H1 (cell line): ENCODE results near the gene TBX2. TPM values are rescaled to one million over a fixed set of nuclear protein-coding genes. Genes with fewer than 3 reads are reported as not detected.

Experiments used
- CTCF ChIA-PET: fragments of 300-600 bp; sonication (Branson Sonifier 250); formaldehyde crosslinking; loops from one replicate; lab custom pipeline; 2021; ENCODE audit not compliant: partially characterized antibody; lab: Charles Lee
- POLR2A ChIA-PET: fragments of 300-600 bp; sonication (Branson Sonifier 250); formaldehyde crosslinking; loops from one replicate; lab custom pipeline; 2021; ENCODE audit warnings: inconsistent platforms; ENCODE audit not compliant: partially characterized antibody; lab: Charles Lee
- DNase-seq, 2 experiments: peaks; one replicate each; pipeline versions ENCODE4 v3.0.0 to v3.0.0-alpha.2; 2010 to 2022; ENCODE audit warnings: low spot score in 2 of 2, low read depth in 1 of 2, mixed read lengths in 1 of 2
- FAIRE-seq: peaks from 2 replicates; lab custom pipeline; 2011; peaks lifted over from hg19 to GRCh38; lab: Jason Lieb, UNC
- H2AFZ ChIP-seq: 2 replicates; pipeline ENCODE4 v1.8.1; 2012; ENCODE audit warnings: low read length, inconsistent platforms
- H2AK5ac ChIP-seq: 2 replicates; pipeline ENCODE4 v1.6.1; 2013; ENCODE audit warnings: low read depth, low read length
- H2BK120ac ChIP-seq: replicated peaks from 2 replicates; pipeline ENCODE3; 2013; ENCODE audit warnings: low read depth, low read length, inconsistent platforms
- H2BK12ac ChIP-seq: 2 replicates; pipeline ENCODE4 v1.6.1; 2013; ENCODE audit warnings: low read depth, low read length
- H2BK15ac ChIP-seq: 2 replicates; pipeline ENCODE4 v1.6.1; 2013; ENCODE audit warnings: low read length
- H2BK20ac ChIP-seq: 2 replicates; pipeline ENCODE4 v1.6.1; 2013; ENCODE audit warnings: low read length
- H2BK5ac ChIP-seq: 2 replicates; pipeline ENCODE4 v1.6.1; 2013; ENCODE audit warnings: low read depth, low read length
- H3K14ac ChIP-seq: 2 replicates; pipeline ENCODE4 v1.6.1; 2013; ENCODE audit warnings: inconsistent platforms; ENCODE audit not compliant: insufficient read length
- H3K18ac ChIP-seq: 2 replicates; pipeline ENCODE4 v1.6.1; 2013; ENCODE audit warnings: low read length; ENCODE audit errors: extremely low read depth
- H3K23ac ChIP-seq: 2 replicates; pipeline ENCODE4 v1.6.1; 2013; ENCODE audit warnings: inconsistent platforms; ENCODE audit not compliant: insufficient read length
- H3K23me2 ChIP-seq: 2 replicates; pipeline ENCODE4 v1.6.1; 2013; ENCODE audit warnings: low read depth, low read length
- H3K27ac ChIP-seq: 2 replicates; pipeline ENCODE4 v1.6.1; 2011; ENCODE audit warnings: low read depth, low read length, inconsistent platforms
- H3K27me3 ChIP-seq, 4 experiments: replicated peaks in 1 of 4; 1 replicate in 1 of 4; 2 replicates in 3 of 4; pipeline versions ENCODE4 v1.6.1 to v1.8.1; 2011 to 2013; ENCODE audit warnings: low read length in 3 of 4, mild to moderate bottlenecking in 3 of 4, inconsistent platforms in 2 of 4, mixed read lengths in 2 of 4, moderate library complexity in 1 of 4; ENCODE audit not compliant: control insufficient read depth in 3 of 4, insufficient read depth in 3 of 4; ENCODE audit errors: extremely low read depth in 1 of 4
- H3K36me3 ChIP-seq, 4 experiments: 2 replicates each; pipeline versions ENCODE4 v1.6.1 to v1.8.1; 2011 to 2013; ENCODE audit warnings: mild to moderate bottlenecking in 4 of 4, low read length in 3 of 4, moderate library complexity in 2 of 4, control low read depth in 1 of 4, inconsistent platforms in 1 of 4; ENCODE audit not compliant: insufficient read depth in 4 of 4, control insufficient read depth in 2 of 4
- H3K4ac ChIP-seq: replicated peaks from 2 replicates; pipeline ENCODE3; 2013; ENCODE audit warnings: low read length, low read depth, mixed read lengths, inconsistent platforms; ENCODE audit not compliant: insufficient read length
- H3K4me1 ChIP-seq, 4 experiments: replicated peaks in 1 of 4; 1 replicate in 1 of 4; 2 replicates in 3 of 4; pipeline versions ENCODE4 v1.6.1 to v1.8.1; 2011 to 2013; ENCODE audit warnings: low read length in 3 of 4, inconsistent platforms in 2 of 4, mixed read lengths in 1 of 4; ENCODE audit not compliant: insufficient read depth in 4 of 4, control insufficient read depth in 3 of 4
- H3K4me2 ChIP-seq, 2 experiments: 2 replicates each; pipeline versions ENCODE4 v1.6.1 to v1.8.1; 2011 to 2013; ENCODE audit warnings: low read depth in 2 of 2, low read length in 2 of 2, control low read depth in 1 of 2, inconsistent platforms in 1 of 2, mild to moderate bottlenecking in 1 of 2; ENCODE audit not compliant: insufficient read depth in 1 of 2
- H3K4me3 ChIP-seq, 4 experiments: fragments of 200-600, 300-600 bp in 1 of 4; sonication (generic), shearing (Covaris generic), sonication (Bioruptor Twin) in 1 of 4; 2 replicates each; pipeline versions ENCODE4 v1.5.1 to v1.8.1; 2011 to 2016; ENCODE audit warnings: low read length in 4 of 4, low read depth in 3 of 4, control low read depth in 2 of 4, inconsistent platforms in 2 of 4, mild to moderate bottlenecking in 2 of 4, mixed read lengths in 1 of 4, moderate library complexity in 1 of 4; ENCODE audit not compliant: insufficient read depth in 2 of 4; ENCODE audit errors: extremely low read depth in 1 of 4
- H3K56ac ChIP-seq: replicated peaks from 2 replicates; pipeline ENCODE3; 2013; ENCODE audit warnings: low read depth, mild to moderate bottlenecking, mixed read lengths, low read length, inconsistent platforms; ENCODE audit not compliant: insufficient read length
- H3K79me1 ChIP-seq: 2 replicates; pipeline ENCODE4 v1.6.1; 2013; ENCODE audit warnings: low read depth, low read length, control low read depth
- H3K79me2 ChIP-seq, 2 experiments: 2 replicates each; pipeline versions ENCODE4 v1.6.1 to v1.8.1; 2012 to 2013; ENCODE audit warnings: low read length in 2 of 2, mild to moderate bottlenecking in 2 of 2, inconsistent platforms in 1 of 2; ENCODE audit not compliant: insufficient read depth in 2 of 2, control insufficient read depth in 1 of 2
- H3K9ac ChIP-seq, 4 experiments: replicated peaks in 1 of 4; 1 replicate in 1 of 4; 2 replicates in 3 of 4; pipeline versions ENCODE4 v1.6.1 to v1.8.1; 2011 to 2013; ENCODE audit warnings: low read depth in 3 of 4, low read length in 3 of 4, control low read depth in 2 of 4, mild to moderate bottlenecking in 2 of 4, moderate library complexity in 2 of 4, inconsistent platforms in 1 of 4; ENCODE audit errors: extremely low read depth in 1 of 4
- H3K9me3 ChIP-seq, 2 experiments: 2 replicates each; pipeline versions ENCODE4 v1.6.1 to v1.8.1; 2012 to 2013; ENCODE audit warnings: mild to moderate bottlenecking in 2 of 2, moderate library complexity in 2 of 2, control low read depth in 1 of 2, inconsistent platforms in 1 of 2, low read depth in 1 of 2, low read length in 1 of 2, mixed read lengths in 1 of 2; ENCODE audit not compliant: insufficient read depth in 2 of 2
- H4K20me1 ChIP-seq, 2 experiments: replicated peaks in 1 of 2; 2 replicates each; pipeline versions ENCODE3 to v1.8.1; 2011 to 2013; ENCODE audit warnings: inconsistent platforms in 2 of 2, low read length in 2 of 2, mild to moderate bottlenecking in 1 of 2; ENCODE audit not compliant: insufficient read depth in 2 of 2, control insufficient read depth in 1 of 2
- H4K5ac ChIP-seq: 2 replicates; pipeline ENCODE4 v1.6.1; 2013; ENCODE audit warnings: low read length, low read depth, mixed read lengths, inconsistent platforms; ENCODE audit not compliant: insufficient read length
- H4K8ac ChIP-seq: 2 replicates; pipeline ENCODE4 v1.8.0; 2013; ENCODE audit warnings: mild to moderate bottlenecking, moderate library complexity, low read length, inconsistent platforms; ENCODE audit not compliant: insufficient read depth; ENCODE audit errors: extremely low read depth
- H4K91ac ChIP-seq: replicated peaks from 2 replicates; pipeline ENCODE3; 2013; ENCODE audit warnings: low read length, mixed read lengths, inconsistent platforms; ENCODE audit not compliant: insufficient read length
- ATF2 ChIP-seq: IDR thresholded peaks from 2 replicates; pipeline ENCODE4 v1.6.1; 2012; ENCODE audit warnings: low read length, inconsistent platforms
- BRCA1 ChIP-seq: IDR thresholded peaks from 2 replicates; pipeline ENCODE4 v1.6.1; 2012; ENCODE audit warnings: low read depth, low read length, improper control_type of control experiment
- CEBPB ChIP-seq: IDR thresholded peaks from 2 replicates; pipeline ENCODE4 v1.6.1; 2012; ENCODE audit warnings: low read depth, low read length
- CREB1 ChIP-seq: IDR thresholded peaks from 2 replicates; pipeline ENCODE4 v1.6.1; 2012; ENCODE audit warnings: inconsistent platforms
- EGR1 ChIP-seq: IDR thresholded peaks from 2 replicates; pipeline ENCODE4 v1.6.1; 2011; ENCODE audit warnings: low read depth, low read length, borderline replicate concordance
- EP300 ChIP-seq, 2 experiments: IDR thresholded peaks; 1 replicate in 1 of 2; 2 replicates in 1 of 2; pipeline ENCODE4 v1.6.1; 2011 to 2012; ENCODE audit warnings: low read depth in 2 of 2, low read length in 2 of 2, mild to moderate bottlenecking in 2 of 2, borderline replicate concordance in 1 of 2, inconsistent platforms in 1 of 2, moderate library complexity in 1 of 2
- EZH2 ChIP-seq: fragments of 200-600 bp; sonication (generic); IDR thresholded peaks from 2 replicates; pipeline ENCODE4 v1.7.1; 2012; ENCODE audit warnings: low read depth, mild to moderate bottlenecking, moderate library complexity, low read length, inconsistent platforms; ENCODE audit not compliant: severe bottlenecking
- HDAC2 ChIP-seq, 2 experiments: fragments of 300-600 bp in 1 of 2; sonication (generic) in 1 of 2; IDR thresholded peaks; 2 replicates each; pipeline ENCODE4 v1.6.1; 2011 to 2012; ENCODE audit warnings: low read depth in 2 of 2, low read length in 2 of 2, mild to moderate bottlenecking in 2 of 2, moderate library complexity in 2 of 2, borderline replicate concordance in 1 of 2, inconsistent platforms in 1 of 2
- KDM1A ChIP-seq: fragments of 200-600, 300-600 bp; sonication (generic); IDR thresholded peaks from 2 replicates; pipeline ENCODE4 v1.7.1; 2016; ENCODE audit warnings: mild to moderate bottlenecking, low read length, borderline replicate concordance
- POLR2AphosphoS5 ChIP-seq: IDR thresholded peaks from 2 replicates; pipeline ENCODE4 v1.6.1; 2011; ENCODE audit warnings: low read depth, low read length
- SAP30 ChIP-seq: fragments of 300-600 bp; sonication (generic); IDR thresholded peaks from 2 replicates; pipeline ENCODE4 v1.7.1; 2012; ENCODE audit warnings: low read length, moderate library complexity, mild to moderate bottlenecking, inconsistent platforms; ENCODE audit not compliant: insufficient read depth, insufficient replicate concordance
- SRF ChIP-seq: IDR thresholded peaks from 2 replicates; pipeline ENCODE4 v1.6.1; 2011; ENCODE audit warnings: mild to moderate bottlenecking, low read depth, low read length, moderate library complexity
- WGBS, 2 experiments: shearing (Covaris generic) in 1 of 2; methylation state at CpG; one replicate each; pipeline versions ENCODE4 v1.1.6 to v1.1.7; 2013 to 2015; ENCODE audit warnings: low lambda C conversion rate in 2 of 2, mixed read lengths in 2 of 2, inconsistent platforms in 1 of 2, low coverage in 1 of 2, missing lambda C conversion rate in 1 of 2; ENCODE audit not compliant: insufficient replicate concordance in 2 of 2, insufficient coverage in 1 of 2, insufficient read length in 1 of 2; ENCODE audit errors: extremely low coverage in 1 of 2, missing lambda C conversion rate in 1 of 2; 5-methylcytosine and 5-hydroxymethylcytosine counted together
- polyA plus RNA-seq, 7 experiments: library from polyadenylated mRNA; depleted of rRNA in 3 of 7; stranded (reverse) in 5 of 7; unstranded in 2 of 7; fragments of >200 nt in 5 of 7; fragments of 200-250 nt in 2 of 7; gene quantifications; 1 replicate in 5 of 7; 2 replicates in 1 of 7; 4 replicates in 1 of 7; pipeline versions ENCODE4 v1.2.1 to v1.2.3, GENCODE V29; 2011 to 2013; ENCODE audit warnings: missing spikeins in 2 of 7, mixed read lengths in 2 of 7
- total RNA-seq: library from RNA; stranded (reverse); fragmentation: NEBNext Ultra II Directional; extraction: Animal tissue kit (Norgen Biotek cat#: 25700); gene quantifications from 2 replicates; pipeline ENCODE4 v1.2.1, GENCODE V29; 2021

The TBX2 gene
- total and polyA plus RNA-seq, 2 of the 8 experiments (the other 6 are each of a cell fraction or from before 2014, with no cell fraction given), result not detected

DNA sequence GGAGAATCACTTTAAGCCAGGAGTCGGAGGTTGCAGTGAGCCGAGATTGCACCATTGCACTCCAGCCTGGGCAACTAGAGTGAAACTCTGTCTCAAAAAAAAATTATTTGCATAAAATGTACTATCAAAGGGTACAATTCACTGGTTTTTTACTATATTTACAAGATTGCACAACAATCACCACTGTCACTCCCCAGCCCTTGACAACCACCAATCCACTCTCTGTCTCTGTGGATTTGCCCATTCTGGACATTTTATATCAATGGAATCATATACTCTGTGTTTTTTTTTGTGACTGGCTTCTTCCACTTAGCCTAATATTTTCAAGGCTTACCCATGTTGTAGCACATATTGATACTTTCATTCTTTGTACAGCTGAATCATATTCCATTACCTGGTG, 18.8 kb downstream of the TBX2 start:
- no peak overlapping the region for H2BK120ac ChIP-seq
- H3K36me3 ChIP-seq, result no peaks in the 10 kb centered on the region
- no peak overlapping the region for H3K27ac ChIP-seq
- no peak overlapping the region for H3K14ac ChIP-seq
- no peak for FAIRE-seq
- WGBS, 2 experiments, result 100% methylated on average over 2 of the region's 2 CpGs; no CpG with 5 or more reads in 1 of the 2 experiments
- no peak for DNase-seq
- ChIA-PET POLR2A (no interaction called here), CTCF (interaction anchor here (0.7 to 8.2 kb wide), 4 partner anchors 29 to 68 kb away, joined by 4 to 52 read pairs (median 4); partner anchors contain the start of gene TBX4)
- no peak overlapping the region for H2BK15ac ChIP-seq
- H2BK5ac ChIP-seq, result no peak overlapping the region
- H2BK20ac ChIP-seq, result no peak overlapping the region
- H3K9me3 ChIP-seq, result no peaks in the 10 kb centered on the region
- no peaks in the 10 kb centered on the region for H3K79me2 ChIP-seq
- no peak overlapping the region for H3K56ac ChIP-seq
- H3K9ac ChIP-seq, result no peak overlapping the region
- peaks cover 2% of the 10 kb centered on the region; the same call in 1 of the 2 replicates for H3K23me2 ChIP-seq
- H3K79me1 ChIP-seq, result no peaks in the 10 kb centered on the region
- no peaks in the 10 kb centered on the region for H4K20me1 ChIP-seq
- H4K91ac ChIP-seq, result no peak overlapping the region
- no peak overlapping the region for H3K23ac ChIP-seq
- no peak overlapping the region for H2BK12ac ChIP-seq
- H3K4me3 ChIP-seq, result no peak overlapping the region
- no peak overlapping the region for H2AFZ ChIP-seq
- H4K5ac ChIP-seq, result no peak overlapping the region
- H3K27me3 ChIP-seq, result peaks cover 0 to 37% (median 32%) of the 10 kb centered on the region in 4 experiments; a peak in 6 of 7 replicates
- H3K18ac ChIP-seq, result no peak overlapping the region
- peaks cover 0 to 5% (median 0%) of the 10 kb centered on the region in 4 experiments; a peak in 2 of 7 replicates for H3K4me1 ChIP-seq
- H2AK5ac ChIP-seq, result no peak overlapping the region
- no peak overlapping the region for H3K4ac ChIP-seq
- no peak overlapping the region for H3K4me2 ChIP-seq
- no peak overlapping the region for H4K8ac ChIP-seq
- TF ChIP-seq HDAC2 (IDR thresholded peaks at IDR 0.05; ENCODE audit: borderline replicate concordance in 1 of 2, low read depth in 2 of 2, low read length in 2 of 2) (no peak), CREB1 (no peak), POLR2AphosphoS5 (no peak), CEBPB (no peak), KDM1A (no peak), BRCA1 (no peak), SRF (no peak), EZH2 (no peak), EP300 (IDR thresholded peaks at IDR 0.05; ENCODE audit: borderline replicate concordance in 1 of 2, low read depth in 2 of 2, low read length in 2 of 2) (no peak), ATF2 (no peak), SAP30 (no peak), EGR1 (no peak)
